NOMO-1 treated with dmso at 0.1 percent for 144 hours (cell line): ENCODE data around the gene BCL6.

Experiments
- DNase-seq: peaks from one replicate; lab custom pipeline; 2025; ENCODE audit not compliant: unreplicated experiment; lab: John Stamatoyannopoulos, UW

Gene BCL6

DNA sequence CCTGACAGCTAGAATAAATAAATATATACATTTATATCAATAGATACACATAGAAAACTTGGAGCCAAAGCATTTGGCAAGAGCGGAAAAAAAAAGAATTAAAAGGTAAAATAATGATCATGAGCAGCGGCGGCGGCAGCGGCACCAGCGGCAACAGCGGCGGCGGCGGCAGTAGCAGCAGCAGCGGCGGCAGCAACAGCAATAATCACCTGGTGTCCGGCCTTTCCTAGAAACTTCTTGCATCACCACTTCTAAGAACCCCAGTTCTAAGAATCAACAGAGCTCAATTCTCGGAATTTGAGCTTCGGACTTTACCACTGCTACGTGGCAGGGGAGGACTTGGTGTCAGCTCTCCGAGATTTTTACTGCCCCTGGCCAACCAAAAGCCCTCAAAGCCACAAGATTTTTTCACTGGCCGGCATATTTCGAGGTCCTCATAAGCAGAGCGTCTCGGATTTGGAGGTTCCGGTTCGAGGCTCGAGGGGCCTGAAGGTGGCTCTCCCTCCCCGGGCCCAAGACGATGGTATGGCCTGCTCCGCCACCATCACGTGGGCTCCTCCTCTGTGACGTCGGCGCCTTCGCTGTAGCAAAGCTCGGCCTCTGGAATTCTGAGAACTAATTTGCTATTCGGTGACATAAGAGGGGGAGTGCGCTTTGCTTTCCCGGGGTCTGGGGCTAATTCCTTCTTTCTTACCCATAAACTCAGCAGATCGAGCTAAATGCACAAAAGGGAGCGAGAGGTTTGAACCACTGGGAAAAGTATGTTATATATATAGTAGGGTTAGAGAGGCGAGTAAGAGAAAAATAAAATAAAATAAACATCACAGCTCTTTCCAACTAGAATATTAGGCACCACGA is at the start of gene BCL6:
Gene BCL6 (minus strand): TSS at position 268 of the 858 bp plus-strand sequence. CDS start 11,775 bp downstream, outside the sequence.
- DNase-seq: peak; percentile 88

DNA sequence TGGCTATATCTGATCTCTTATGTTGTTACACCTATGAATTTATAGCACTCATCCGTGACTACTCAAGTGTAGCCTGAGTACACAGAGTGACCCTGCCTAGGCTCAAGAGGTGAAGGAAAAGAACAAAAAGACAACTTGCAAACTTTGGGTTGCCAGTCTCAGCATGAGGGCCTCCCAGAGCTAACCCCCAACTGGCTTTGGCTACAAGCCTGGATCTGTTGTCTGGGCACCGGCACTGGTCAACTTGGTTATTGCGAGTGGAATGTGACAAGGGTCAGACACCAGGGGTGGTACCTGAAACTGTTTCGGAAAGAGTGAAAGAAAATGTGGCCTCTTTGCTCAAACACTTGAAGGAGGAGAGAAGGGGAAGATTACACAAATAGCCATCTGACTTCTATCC is 49.5 kb upstream of the BCL6 start:
- DNase-seq: no peak

DNA sequence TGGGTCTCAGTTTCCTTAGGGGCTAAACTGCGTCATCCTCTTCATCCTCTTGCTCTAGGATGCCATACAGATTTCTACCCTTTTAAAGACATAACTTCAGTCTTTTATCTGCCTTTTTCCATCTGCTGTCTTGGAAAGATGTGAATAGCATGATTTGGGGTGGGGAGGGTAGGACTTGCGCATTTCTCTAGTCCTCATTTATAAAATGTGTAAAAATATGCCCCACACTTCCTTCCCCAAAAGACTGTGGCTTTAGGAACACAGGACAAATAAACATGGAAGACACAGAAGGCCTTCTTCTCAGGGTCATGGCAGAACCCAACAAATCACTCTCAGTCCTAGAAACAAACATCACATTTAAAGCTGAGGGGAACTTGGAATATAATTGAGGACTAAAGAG is 48.4 kb upstream of the BCL6 start:
- no peak for DNase-seq

DNA sequence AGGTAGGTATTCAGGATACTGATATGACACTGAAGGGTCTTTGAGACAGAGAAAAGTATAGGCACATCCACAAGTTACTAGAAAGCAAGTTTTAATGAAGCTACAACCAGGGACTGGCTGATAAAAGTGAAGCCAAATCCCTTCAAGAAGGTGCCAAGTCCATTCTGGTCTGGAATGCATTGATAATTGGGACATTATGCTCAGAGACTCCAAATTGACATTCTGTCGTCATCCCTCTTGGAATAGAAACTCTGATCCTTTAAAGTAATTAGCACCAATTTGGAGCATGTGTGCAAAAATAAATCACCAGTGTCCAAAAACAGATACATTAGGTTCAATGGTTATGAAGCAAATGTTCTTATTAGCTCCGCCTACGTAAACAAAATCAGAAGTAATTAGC is 47.3 kb upstream of the BCL6 start:
- no peak for DNase-seq

DNA sequence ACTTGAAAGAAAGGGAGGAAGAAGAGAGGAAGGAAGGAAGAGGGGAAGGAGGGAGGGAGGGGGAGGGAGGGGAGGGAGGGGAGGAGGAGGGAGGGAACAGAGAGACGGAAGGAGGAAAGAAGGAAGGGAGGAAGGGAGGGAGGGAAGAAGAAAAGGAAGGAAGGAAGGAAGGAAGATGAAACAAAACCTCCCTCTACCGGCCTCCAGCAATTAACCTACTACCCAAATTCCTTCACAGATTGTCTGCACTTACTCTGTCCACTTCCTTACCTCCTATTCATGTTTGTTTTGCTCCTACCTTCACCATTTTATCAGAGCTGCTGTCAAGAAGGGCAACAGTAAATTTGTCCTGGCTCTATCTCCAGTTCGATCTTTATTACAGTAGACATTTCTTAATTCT is 44.6 kb upstream of the BCL6 start:
- no peak for DNase-seq

DNA sequence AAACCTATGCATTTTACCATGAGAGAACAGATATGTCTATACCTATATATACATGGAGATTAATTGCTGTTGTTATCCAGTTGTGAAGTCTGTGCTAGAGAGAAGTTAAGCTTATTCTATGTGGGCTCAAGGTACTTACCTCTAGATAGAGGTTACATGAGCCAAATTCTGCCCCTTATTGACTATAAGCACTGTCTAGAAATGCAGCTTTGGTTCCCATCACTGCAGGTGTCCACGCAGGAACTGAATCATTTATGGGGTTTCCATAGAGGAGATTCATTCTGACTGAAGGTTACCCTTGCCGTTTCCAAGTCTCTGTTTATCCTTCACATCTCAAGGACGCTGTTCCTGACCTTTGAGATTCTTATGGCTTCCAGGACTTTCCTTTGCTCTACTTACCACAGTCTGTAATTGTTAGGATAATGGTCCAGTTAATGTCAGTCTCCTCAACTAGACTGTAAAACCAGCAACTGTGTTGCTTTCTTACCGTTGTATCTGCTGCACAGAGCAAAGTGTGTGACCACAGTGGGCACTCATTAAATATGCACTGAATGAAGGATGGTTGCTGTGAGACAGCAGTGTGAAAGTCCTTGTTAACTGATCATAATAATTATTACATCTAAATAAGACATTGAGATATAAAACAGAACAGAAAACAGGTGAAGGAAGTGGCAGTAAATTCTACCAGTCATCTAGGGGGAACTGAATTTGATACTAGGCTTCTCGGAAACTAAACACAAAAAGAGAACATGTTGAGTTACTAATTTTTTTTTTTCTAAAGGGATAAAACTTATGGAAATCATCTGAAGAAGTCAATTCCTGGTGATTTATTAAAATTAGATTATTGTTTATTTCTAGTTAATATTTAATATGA is 44.0 kb upstream of the BCL6 start:
- DNase-seq: peak; percentile 17

DNA sequence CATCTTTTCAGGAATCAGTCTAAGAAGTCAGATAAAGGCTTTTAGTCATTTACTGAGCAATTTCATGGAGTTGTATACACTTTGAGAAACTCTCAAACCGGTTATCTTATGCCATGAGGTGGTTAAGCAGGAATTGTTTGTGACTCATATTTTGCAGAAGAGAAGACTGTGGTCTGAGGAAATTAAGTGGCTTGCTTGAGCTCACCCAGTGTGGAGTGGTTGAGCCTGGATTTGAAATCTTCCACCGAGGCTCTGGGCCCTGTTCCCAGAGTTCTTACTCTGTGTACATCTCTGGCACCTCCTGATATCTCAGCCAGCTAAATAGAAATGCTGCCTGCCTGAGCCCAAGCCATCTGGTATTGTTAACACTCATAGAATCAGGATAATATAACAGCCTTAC is 37.8 kb upstream of the BCL6 start:
- DNase-seq: no peak

DNA sequence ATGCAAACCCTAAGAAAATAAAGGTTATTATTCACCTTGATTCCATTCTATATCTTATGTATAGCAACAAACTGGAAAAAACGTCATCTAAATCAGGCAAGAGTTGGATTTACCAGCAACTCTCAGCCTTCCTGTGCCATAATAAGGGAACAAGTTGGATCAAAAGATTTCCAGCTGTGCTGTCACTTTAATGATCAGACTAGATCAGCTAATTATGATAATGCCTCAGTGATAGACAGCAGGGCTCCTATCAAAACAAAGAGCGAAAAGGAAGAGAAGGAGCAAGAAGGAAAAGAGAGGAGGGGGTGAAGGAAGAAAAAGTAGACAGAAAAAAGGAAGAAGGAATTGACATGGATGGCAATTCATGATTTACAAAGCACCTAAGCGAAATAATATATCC is 36.7 kb upstream of the BCL6 start:
- no peak for DNase-seq

DNA sequence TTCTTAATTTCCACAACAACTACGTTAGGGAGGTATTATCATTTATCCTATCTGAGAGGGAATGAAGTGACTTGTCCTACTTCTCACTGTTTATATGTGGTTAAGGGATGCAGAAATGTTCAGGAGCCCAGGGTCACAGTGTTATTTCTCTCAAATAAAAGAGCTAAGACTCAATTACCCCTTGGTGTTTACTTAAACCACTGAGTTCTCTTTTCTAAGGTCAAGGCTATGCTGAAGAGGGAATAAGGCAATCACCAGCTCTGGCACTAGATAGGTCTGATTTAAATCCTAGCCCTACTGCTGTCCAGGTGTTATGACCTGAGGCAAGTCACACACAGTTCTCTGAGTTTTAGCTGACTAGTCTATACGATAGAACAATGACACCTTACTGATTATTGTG is 35.7 kb upstream of the BCL6 start:
- no peak for DNase-seq

DNA sequence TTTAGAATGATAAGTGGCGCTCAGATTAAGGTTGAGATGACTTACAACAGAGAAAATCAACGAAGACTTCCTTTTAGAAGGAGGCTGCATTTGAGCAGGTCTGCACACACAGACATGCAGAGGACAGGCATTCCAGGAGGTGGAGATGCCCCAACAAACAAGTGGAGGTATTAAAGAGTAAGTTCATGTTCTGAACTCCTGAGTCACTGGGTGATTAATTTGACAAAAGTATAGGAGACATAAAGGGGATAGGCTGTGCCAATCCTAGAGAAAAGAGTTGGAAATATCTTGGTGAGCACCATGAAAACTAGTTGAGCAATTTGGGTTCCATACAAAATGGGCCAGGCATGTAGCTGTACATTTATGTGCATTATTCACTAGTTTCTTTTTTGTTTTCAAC is 33.5 kb upstream of the BCL6 start:
- DNase-seq: no peak

DNA sequence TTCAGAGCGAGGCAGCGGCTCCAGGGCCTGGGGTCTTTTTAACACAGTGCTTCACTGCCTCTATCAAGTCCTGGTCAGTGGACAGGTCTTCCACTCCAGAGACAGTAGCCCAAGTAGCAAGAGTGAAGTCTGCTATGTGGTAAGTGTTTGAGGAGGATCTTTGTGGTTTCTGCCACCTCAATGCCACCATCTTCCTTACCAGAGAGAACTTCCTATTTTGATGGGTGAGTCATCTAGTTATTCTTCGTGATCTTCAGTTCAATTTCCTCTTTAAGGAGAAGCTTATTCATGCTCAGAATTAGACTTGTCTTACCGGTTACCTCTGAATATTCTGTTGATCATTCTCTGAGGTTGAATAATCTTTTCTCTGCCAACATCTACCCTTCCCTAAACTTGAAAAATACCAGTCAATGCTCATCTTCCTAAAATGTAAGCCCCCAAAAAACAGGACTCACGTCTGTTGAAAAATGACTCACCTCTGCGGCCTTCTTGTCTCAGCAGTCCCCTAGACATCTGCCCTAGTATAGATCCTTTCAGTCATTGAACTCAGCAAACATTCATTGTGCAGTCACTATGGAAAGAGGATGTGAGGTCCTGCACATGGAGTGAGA is 32.2 kb upstream of the BCL6 start:
- peak; percentile 95 for DNase-seq

DNA sequence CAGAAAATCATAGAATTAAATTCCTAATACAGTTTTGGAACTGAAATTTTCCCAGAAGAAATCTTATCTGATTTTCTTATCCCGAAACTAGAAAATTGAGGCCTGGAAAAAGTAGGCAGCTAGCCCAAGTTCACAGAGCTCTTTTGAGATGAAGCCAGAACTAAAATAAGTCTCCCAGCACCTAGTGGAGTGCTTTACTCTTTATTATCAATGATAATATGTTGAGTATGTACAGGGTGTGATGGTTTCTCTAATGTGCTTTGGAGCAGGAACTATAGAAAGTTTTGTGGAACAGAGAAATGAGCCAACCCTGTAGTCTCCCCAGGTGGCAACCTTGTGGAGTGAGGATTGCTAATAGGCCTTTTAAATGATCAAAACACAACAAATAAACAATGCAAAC is 30.3 kb upstream of the BCL6 start:
- DNase-seq: no peak

DNA sequence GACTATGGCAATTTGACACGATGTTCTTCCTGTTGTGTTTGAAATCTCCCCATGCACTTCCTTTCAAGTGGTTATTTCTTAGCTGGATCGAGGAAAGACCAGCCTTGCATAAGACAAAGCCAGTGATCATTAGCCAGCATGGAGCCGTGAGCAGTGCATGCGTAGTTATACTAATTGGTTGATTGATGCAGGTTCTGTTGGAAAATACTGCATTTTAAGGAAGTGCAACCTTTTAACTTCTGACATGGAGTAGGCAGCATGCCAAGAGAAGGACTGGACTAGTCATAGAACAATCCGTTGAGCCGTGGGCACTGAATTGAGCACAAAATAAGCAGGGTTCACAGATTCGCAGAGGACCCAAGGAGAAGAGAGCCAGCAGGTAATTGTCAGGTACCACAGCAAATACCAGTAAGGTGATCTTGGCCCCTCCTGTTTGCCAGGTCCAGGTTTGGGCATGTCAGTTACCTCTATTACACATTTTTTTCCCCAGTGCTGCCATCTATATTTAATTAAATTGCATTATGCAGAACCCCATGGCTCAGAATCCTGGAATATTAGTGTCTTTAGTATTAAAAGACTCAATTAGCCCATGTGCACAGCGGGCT is 29.0 kb upstream of the BCL6 start:
- DNase-seq: peak; percentile 80

DNA sequence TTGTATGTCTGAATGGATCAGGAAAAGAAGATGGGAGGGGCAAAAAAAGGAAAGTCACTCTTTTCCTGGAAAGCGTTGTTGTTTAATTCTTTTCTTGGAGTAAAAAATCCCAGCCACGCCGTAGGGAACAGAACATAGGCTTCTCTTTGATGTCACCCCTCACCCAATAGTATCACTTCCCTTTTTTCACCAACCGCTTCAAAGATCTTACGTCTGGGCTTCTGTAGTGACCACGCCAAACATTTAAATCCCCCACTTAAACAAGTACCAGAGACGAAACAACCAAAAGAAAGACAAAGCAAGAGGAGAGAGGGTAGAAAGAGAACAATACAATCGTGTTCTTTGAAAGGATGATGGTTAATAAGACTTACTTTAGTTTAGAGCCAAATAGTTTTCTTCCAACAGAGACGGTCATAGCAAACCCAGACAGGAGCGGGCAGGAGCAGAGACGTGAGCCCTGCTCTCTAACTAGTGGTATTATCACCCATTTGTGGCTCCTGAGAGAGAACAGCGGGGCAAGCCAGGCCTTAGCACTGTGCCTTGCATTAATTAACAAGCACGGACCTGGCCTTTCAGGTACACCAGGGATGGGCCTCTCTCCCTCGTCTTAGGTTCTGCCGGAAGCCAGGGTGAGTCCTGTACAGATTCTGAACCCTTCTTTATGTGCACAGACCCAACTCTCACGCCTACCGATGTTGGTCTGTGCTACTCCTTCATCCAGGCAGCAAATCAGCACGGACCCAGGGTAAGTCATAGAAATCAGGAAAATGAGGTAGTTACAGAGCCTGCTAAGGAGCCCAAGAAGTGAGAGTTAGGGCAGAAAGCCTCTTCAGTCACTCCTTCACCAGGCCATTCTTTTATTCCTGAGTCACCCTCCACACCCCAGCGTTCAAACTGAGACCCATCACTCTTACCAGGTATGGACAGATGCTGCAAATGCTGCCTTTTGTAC is 28.2 kb upstream of the BCL6 start:
- DNase-seq: peak; percentile 92

DNA sequence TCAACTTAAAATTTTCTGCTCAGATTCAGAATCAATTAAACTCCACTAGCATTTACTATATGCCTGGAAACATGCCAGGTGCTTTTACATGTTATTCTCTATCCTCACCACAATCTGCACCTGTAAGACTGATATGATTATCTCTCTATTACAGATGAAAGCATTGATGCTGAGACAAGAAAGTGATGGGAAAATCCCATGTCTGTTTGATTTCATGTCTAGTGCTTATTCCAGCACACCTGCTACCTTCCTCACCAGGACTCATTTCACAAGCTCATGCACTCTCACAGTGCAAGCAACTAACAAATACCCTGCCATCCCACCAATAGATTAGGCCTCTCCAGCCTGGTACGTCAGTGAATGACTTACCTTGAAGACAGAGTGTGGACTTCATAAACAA is 25.0 kb upstream of the BCL6 start:
- no peak for DNase-seq

DNA sequence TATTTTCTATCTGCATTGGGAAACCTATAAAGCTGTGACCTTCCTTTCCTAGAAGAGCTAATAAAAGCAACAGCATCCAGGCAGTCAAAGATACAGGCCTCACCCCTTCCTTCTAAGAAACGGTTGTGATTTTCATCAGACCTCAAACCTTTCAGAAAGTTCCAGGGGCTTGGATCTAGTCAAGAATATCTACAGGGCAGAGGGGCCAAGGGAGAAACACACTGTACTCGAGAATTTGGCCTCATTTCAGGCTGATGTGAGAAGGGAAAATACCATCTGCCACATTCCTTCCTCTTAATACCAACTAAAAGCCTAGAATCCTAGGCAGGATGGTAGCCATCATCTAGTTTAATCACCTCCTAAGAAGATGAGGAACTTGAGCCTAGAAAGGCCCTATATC is 24.5 kb upstream of the BCL6 start:
- no peak for DNase-seq

DNA sequence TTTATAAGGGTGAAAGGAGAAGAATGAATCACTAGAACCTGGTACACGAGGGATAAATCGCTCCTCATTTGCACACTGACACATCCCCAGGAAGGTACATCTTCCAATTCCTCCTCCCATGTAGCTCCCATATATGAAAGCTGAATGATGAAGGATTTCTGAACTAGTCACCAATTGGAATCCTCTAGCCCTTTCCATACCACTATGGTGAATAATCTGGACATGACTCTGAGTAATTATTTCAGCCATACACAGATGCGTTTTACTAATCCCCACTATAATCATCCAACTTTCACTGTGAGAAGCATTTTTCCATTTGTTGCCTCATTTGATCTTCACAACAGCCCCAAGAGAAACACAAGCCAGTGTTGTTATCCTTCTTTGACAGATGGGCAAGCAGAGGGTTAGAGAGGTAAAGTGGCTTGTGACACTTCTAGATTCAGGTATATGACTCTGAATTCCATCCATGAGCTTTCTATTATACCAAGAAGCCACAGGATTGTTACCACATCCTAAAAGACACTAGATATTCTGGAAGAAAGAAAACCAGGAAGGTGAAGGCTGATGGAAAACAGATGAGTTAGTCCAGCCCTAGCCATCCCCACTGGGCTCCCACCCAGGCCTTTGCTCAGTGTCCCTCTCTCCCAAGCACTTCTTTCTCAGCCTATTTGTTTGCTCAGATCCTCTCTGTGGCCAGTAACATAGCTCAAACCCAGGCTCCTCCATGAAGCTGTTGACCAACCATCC is 22.2 kb upstream of the BCL6 start:
- no peak for DNase-seq

DNA sequence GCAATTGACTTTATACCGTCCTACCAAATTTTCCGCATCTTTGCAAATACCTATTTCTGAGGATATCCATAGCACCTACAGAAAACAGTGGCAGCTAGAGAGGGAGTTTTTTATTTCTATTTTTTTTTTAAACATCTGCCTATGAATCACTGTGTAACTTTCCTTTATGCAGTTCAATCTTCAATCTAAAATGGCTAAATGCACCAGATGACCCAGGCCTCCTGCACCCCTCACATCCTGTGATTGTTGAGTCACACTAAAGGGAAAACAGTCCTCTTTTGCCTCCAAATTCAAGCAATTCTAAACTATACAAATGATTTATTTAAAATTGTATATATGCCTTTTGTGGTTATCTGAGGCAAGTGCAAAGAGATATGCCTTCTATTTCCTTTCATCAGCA is 20.1 kb upstream of the BCL6 start:
- DNase-seq: no peak

DNA sequence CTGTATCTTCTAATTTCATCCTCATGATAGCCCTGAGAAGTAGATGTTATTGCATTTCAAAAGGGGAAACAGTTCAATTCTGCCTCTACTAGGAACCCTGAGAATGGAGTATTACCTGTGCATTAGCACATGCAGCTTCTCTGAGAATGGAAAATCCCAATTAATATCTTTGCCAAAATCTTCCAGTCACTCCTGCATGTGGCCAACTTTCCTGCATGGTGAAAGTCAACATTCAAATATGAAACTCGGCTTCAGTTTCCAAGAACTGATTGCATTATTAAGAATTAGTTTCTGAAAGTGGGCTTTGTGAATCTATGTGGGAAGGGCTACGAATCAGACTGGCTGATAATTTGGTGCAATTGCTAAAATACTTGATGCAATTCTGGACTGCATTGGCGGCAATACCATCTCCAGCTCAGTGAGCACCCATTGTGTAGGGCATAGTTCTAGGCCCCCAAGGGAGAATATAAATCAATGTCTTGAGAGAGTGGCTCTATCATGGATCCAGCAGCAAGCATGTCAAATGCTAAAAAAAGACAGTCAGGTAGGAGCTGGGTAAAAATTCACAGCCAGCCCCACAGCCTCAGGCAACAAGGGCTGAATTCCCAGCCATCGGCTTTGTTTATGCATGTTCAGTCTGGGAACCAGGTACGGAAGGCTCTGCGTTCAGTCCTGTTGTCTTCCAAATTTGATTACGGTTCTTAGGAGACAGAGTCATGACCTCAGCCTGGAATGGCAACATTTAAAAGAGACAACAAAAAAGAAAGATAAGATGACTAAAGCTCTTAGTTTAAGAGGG is 18.8 kb upstream of the BCL6 start:
- DNase-seq: no peak
